NCI-H2227 treated with DMSO at 0.1 percent for 48 hours (cell line): Measurements from ENCODE around the gene MS4A10.

Experiments used
- DNase-seq: peaks from one replicate; lab custom pipeline; 2025; lab: John Stamatoyannopoulos, UW

MS4A10 gene

GRCh38 chr11:60830478-60831142 is 45.5 kb downstream of the MS4A10 start:
- peak; percentile 70 for DNase-seq

- no peak for DNase-seq
Measured at GRCh38 chr11:60831143-60831500, 46.0 kb downstream of the MS4A10 start.

- no peak for DNase-seq
Measured at GRCh38 chr11:60831501-60832079, 46.5 kb downstream of the MS4A10 start.

GRCh38 chr11:60834742-60835533 is 49.8 kb downstream of the MS4A10 start:
- DNase-seq: no peak

- no peak for DNase-seq
Measured at GRCh38 chr11:60835534-60835846, 50.4 kb downstream of the MS4A10 start.

- DNase-seq: no peak
Measured at GRCh38 chr11:60836866-60837515, 51.9 kb downstream of the MS4A10 start.

GRCh38 chr11:60838132-60838531 is 53.0 kb downstream of the MS4A10 start:
- DNase-seq: no peak

- no peak for DNase-seq
Measured at GRCh38 chr11:60840470-60841430, 55.6 kb downstream of the MS4A10 start.

- peak; percentile 93 for DNase-seq
Measured at GRCh38 chr11:60841797-60842667, 56.9 kb downstream of the MS4A10 start, which contains the start of gene CCDC86. Gene CCDC86, plus strand, starts transcription at chr11:60842113. Its CDS starts 12 bp downstream, at chr11:60842125.

GRCh38 chr11:60842668-60843600 is 57.8 kb downstream of the MS4A10 start:
- DNase-seq: no peak

- no peak for DNase-seq
Measured at GRCh38 chr11:60844045-60844869, 59.1 kb downstream of the MS4A10 start.

GRCh38 chr11:60844870-60845221 is 59.7 kb downstream of the MS4A10 start:
- DNase-seq: no peak

- DNase-seq: no peak
Measured at GRCh38 chr11:60845338-60845737, 60.2 kb downstream of the MS4A10 start.

GRCh38 chr11:60847281-60847680 is 62.1 kb downstream of the MS4A10 start:
- DNase-seq: no peak

- DNase-seq: no peak
Measured at GRCh38 chr11:60847896-60848295, 62.8 kb downstream of the MS4A10 start.

GRCh38 chr11:60848714-60849151 is 63.6 kb downstream of the MS4A10 start:
- no peak for DNase-seq

GRCh38 chr11:60849641-60850520 is 64.7 kb downstream of the MS4A10 start:
- DNase-seq: no peak
